Smooth muscle cell (in vitro differentiated cells): ENCODE data around the gene TBC1D20. TPM values are rescaled to one million over a fixed set of nuclear protein-coding genes. Genes with fewer than 3 reads are reported as not detected.
"Not testable (repeated sequence)": the region's sequence is repeated elsewhere in the genome, so short reads cannot be mapped to it uniquely, and the experiment has no call there.

Source experiments
- DNase-seq: peaks from one replicate; lab custom pipeline; 2025; ENCODE audit not compliant: unreplicated experiment; lab: John Stamatoyannopoulos, UW
- H2AFZ ChIP-seq: fragments of 200-600 bp; sonication (generic); 2 replicates; pipeline ENCODE4 v1.6.0; 2016; ENCODE audit warnings: antibody characterized with exemption, low read depth, mild to moderate bottlenecking
- H3F3A ChIP-seq: fragments of 200-600 bp; sonication (generic); 2 replicates; pipeline ENCODE4 v1.6.0; 2017; ENCODE audit warnings: antibody characterized with exemption, low read depth
- H3K27ac ChIP-seq: fragments of 200-600 bp; sonication (generic); 2 replicates; pipeline ENCODE4 v1.5.1; 2016; ENCODE audit warnings: low read depth, mild to moderate bottlenecking
- H3K27me3 ChIP-seq: fragments of 200-600 bp; sonication (generic); 2 replicates; pipeline ENCODE4 v1.6.1; 2016; ENCODE audit warnings: low read depth, mild to moderate bottlenecking
- H3K36me3 ChIP-seq: fragments of 200-600 bp; sonication (generic); 2 replicates; pipeline ENCODE4 v1.5.1; 2016; ENCODE audit warnings: low read depth
- H3K4me1 ChIP-seq: fragments of 200-600 bp; sonication (generic); 2 replicates; pipeline ENCODE4 v1.5.1; 2016; ENCODE audit warnings: low read depth
- H3K4me2 ChIP-seq: fragments of 200-600 bp; sonication (generic); 2 replicates; pipeline ENCODE4 v1.6.0; 2016; ENCODE audit warnings: mild to moderate bottlenecking
- H3K4me3 ChIP-seq: fragments of 200-600 bp; sonication (generic); 2 replicates; pipeline ENCODE4 v1.5.1; 2016; ENCODE audit warnings: mild to moderate bottlenecking
- H3K79me2 ChIP-seq: fragments of 200-600 bp; sonication (generic); 2 replicates; pipeline ENCODE4 v1.6.0; 2016; ENCODE audit warnings: low read depth, mild to moderate bottlenecking
- H3K9ac ChIP-seq: fragments of 200-600 bp; sonication (generic); 2 replicates; pipeline ENCODE4 v1.6.0; 2016; ENCODE audit warnings: low read depth
- H3K9me3 ChIP-seq: fragments of 200-600 bp; sonication (generic); replicated peaks from 2 replicates; pipeline ENCODE4 v1.5.1; 2016; ENCODE audit warnings: low read depth
- H4K20me1 ChIP-seq: fragments of 200-600 bp; sonication (generic); 2 replicates; pipeline ENCODE4 v1.6.0; 2016; ENCODE audit warnings: low read depth
- CTCF ChIP-seq: fragments of 200-600 bp; sonication (generic); IDR thresholded peaks from 2 replicates; pipeline ENCODE4 v1.5.1; 2017; ENCODE audit warnings: borderline replicate concordance, mild to moderate bottlenecking, antibody characterized with exemption; ENCODE audit not compliant: insufficient read depth, poor library complexity, severe bottlenecking
- WGBS: methylation state at CpG from one replicate; pipeline ENCODE4 v1.1.7; 2016; ENCODE audit warnings: low lambda C conversion rate; 5-methylcytosine and 5-hydroxymethylcytosine counted together
- polyA plus RNA-seq: library from polyadenylated mRNA; unstranded; fragments of >200 nt; fragmentation: Nextera tagmentation; extraction: Ambion mirVana; gene quantifications from 2 replicates; pipeline ENCODE4 v1.2.1, GENCODE V29; 2016
- total RNA-seq: library from RNA; depleted of rRNA; stranded (reverse); fragments of >200 nt; gene quantifications from 2 replicates; pipeline ENCODE4 v1.2.3, GENCODE V29; 2014

TBC1D20 gene
- total and polyA plus RNA-seq, 2 experiments from 2014 or later = 41.6 to 41.9 TPM

GRCh38 chr20:397432-398237 is 64.7 kb downstream of the TBC1D20 start:
- no peak overlapping the region for H3K9ac ChIP-seq
- no peaks in the 10 kb centered on the region for H3K79me2 ChIP-seq
- H3K4me3 ChIP-seq = no peak overlapping the region
- H3K4me1 ChIP-seq = no peaks in the 10 kb centered on the region
- 97% methylated on average over 6 of the region's 6 CpGs for WGBS
- H2AFZ ChIP-seq = no peak overlapping the region
- TF ChIP-seq CTCF = no peak
- no peak for DNase-seq
- no peaks in the 10 kb centered on the region for H3K36me3 ChIP-seq
- no peaks in the 10 kb centered on the region for H3F3A ChIP-seq
- no peaks in the 10 kb centered on the region for H3K9me3 ChIP-seq
- H3K27ac ChIP-seq = no peak overlapping the region
- H3K4me2 ChIP-seq = no peak overlapping the region
- no peaks in the 10 kb centered on the region for H4K20me1 ChIP-seq
- H3K27me3 ChIP-seq = no peaks in the 10 kb centered on the region

DNA sequence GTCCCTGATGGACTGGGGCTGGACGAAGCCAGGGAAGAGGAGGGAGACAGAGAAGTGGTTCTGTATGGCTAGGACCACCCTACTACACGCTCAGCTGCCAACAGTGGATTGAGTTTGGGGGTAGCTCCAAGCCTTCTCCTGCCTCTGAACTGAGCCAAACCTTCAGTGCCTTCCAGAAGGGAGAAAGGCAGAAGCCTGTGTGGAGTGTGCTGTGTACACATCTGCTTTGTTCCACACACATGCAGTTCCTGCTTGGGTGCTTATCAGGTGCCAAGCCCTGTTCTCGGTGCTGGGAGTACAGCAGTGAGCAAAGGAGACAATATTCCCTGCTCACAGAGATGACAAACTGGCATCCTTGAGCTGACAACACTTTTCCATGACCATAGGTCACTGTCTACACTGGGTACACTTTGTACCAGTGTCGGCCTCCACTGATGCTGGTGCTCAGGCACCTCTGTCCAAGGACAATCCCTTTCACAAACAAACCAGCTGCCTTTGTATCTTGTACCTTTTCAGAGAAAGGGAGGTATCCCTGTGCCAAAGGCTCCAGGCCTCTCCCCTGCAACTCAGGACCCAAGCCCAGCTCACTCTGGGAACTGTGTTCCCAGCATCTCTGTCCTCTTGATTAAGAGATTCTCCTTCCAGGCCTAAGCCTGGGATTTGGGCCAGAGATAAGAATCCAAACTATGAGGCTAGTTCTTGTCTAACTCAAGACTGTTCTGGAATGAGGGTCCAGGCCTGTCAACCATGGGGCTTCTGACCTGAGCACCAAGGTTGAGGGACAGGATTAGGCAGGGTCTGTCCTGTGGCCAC is 65.5 kb downstream of the TBC1D20 start:
- Histone ChIP-seq H3K9me3 (no peaks in the 10 kb centered on the region), H4K20me1 (no peaks in the 10 kb centered on the region), H3K79me2 (no peaks in the 10 kb centered on the region), H3K36me3 (no peaks in the 10 kb centered on the region), H3K4me1 (no peaks in the 10 kb centered on the region), H3K4me3 (no peak overlapping the region), H3K4me2 (no peak overlapping the region), H3K27me3 (no peaks in the 10 kb centered on the region), H2AFZ (no peak overlapping the region), H3K27ac (no peak overlapping the region), H3F3A (no peaks in the 10 kb centered on the region), H3K9ac (no peak overlapping the region)
- WGBS = 92% methylated on average over 4 of the region's 4 CpGs
- no peak for DNase-seq
- no peak for TF ChIP-seq CTCF

GRCh38 chr20:396252-396618 is 66.1 kb downstream of the TBC1D20 start:
- 96% methylated on average over 22 of the region's 24 CpGs for WGBS

DNA sequence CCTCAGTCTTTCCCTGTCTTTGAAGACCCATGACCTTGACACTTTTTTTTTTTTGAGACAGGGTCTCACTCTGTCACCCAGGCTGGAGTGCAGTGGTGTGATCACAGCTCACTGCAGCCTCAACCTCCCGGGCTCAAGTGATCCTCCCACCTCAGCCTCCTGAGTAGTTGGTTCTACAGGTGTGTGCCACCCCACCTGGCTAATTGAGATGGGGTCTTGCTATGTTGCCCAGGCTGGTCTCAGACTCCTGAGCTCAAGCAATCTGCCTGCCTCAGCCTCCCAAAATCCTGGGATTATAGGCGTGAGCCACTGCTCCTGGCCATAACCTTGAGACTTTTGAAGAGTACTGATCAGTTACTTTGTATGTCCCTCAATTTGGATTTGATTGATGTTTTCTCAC is 69.0 kb downstream of the TBC1D20 start:
- H3K4me1 ChIP-seq, H3K36me3 ChIP-seq, H3K79me2 ChIP-seq: not testable (repeated sequence)

More at GRCh38 chr20:396252-396618, 66.1 kb downstream of the TBC1D20 start:
- H3F3A ChIP-seq = no peaks in the 10 kb centered on the region
- H3K79me2 ChIP-seq = no peaks in the 10 kb centered on the region
- no peaks in the 10 kb centered on the region for H4K20me1 ChIP-seq
- H3K27me3 ChIP-seq = no peaks in the 10 kb centered on the region
- no peak overlapping the region for H3K9ac ChIP-seq
- H3K4me3 ChIP-seq = no peak overlapping the region
- H3K27ac ChIP-seq = no peak overlapping the region
- H2AFZ ChIP-seq = no peak overlapping the region
- H3K4me1 ChIP-seq = no peaks in the 10 kb centered on the region
- H3K9me3 ChIP-seq = no peaks in the 10 kb centered on the region
- DNase-seq = no peak
- TF ChIP-seq CTCF = no peak
- H3K36me3 ChIP-seq = no peaks in the 10 kb centered on the region
- no peak overlapping the region for H3K4me2 ChIP-seq

More for the DNA sequence above, 69.0 kb downstream of the TBC1D20 start:
- not testable (repeated sequence) for H3K27me3 ChIP-seq, H3K9ac ChIP-seq, H3K4me3 ChIP-seq, H3K27ac ChIP-seq, H3K4me2 ChIP-seq, H2AFZ ChIP-seq, H4K20me1 ChIP-seq, DNase-seq, H3F3A ChIP-seq, H3K9me3 ChIP-seq
- whole genome bisulfite sequencing = 95% methylated on average over 2 of the region's 2 CpGs
